ENCODE data around the gene PLG. TPM values are rescaled to one million over a fixed set of nuclear protein-coding genes. Genes with fewer than 3 reads are reported as not detected.
A peak's percentile ranks its signal among the peaks of the same experiment; 100 is the strongest.
"Not testable (repeated sequence)": the region's sequence is repeated elsewhere in the genome, so short reads cannot be mapped to it uniquely, and the experiment has no call there.

PLG gene
- total RNA-seq, 1 donor from 2014 or later: not detected

- H3K4me1 Mint-ChIP-seq (ENCODE audit: low read depth): peaks cover 9% of the 10 kb centered on the region
- no peak for DNase-seq (ENCODE audit: low spot score)
- peaks cover 7% of the 10 kb centered on the region for H3K9me3 Mint-ChIP-seq (ENCODE audit: low read depth)
- peak overlapping the region; percentile 91 for H3K4me3 Mint-ChIP-seq (ENCODE audit: unreplicated experiment)
- H3K27me3 Mint-ChIP-seq (ENCODE audit: low read depth): peaks cover 2% of the 10 kb centered on the region
- peaks cover 3% of the 10 kb centered on the region for H3K36me3 Mint-ChIP-seq (ENCODE audit: low read depth)
- TF ChIP-seq CTCF (IDR thresholded peaks at IDR 0.05): peak; percentile 91
- peak overlapping the region; percentile 60 for H3K27ac Mint-ChIP-seq (ENCODE audit: unreplicated experiment)
These were observed 65.1 kb downstream of the PLG start for GRCh38 chr6:160766989-160767646.

- H3K4me3 Mint-ChIP-seq (ENCODE audit: unreplicated experiment): peak overlapping the region; percentile 91
- no peak for DNase-seq (ENCODE audit: low spot score)
- peaks cover 2% of the 10 kb centered on the region for H3K27me3 Mint-ChIP-seq (ENCODE audit: low read depth)
- no peaks in the 10 kb centered on the region for H3K36me3 Mint-ChIP-seq (ENCODE audit: low read depth)
- peaks cover 9% of the 10 kb centered on the region for H3K4me1 Mint-ChIP-seq (ENCODE audit: low read depth)
- H3K27ac Mint-ChIP-seq (ENCODE audit: unreplicated experiment): no peak overlapping the region
- peaks cover 3% of the 10 kb centered on the region for H3K9me3 Mint-ChIP-seq (ENCODE audit: low read depth)
- peak; percentile 71 for TF ChIP-seq CTCF (IDR thresholded peaks at IDR 0.05)
These were observed 65.6 kb downstream of the PLG start for GRCh38 chr6:160767647-160768019.

GRCh38 chr6:160768101-160768500, 66.1 kb downstream of the PLG start:
- Mint-ChIP-seq H3K36me3 (ENCODE audit: low read depth) (no peaks in the 10 kb centered on the region), H3K27ac (ENCODE audit: unreplicated experiment) (no peak overlapping the region), H3K9me3 (ENCODE audit: low read depth) (no peaks in the 10 kb centered on the region), H3K4me3 (ENCODE audit: unreplicated experiment) (no peak overlapping the region), H3K27me3 (ENCODE audit: low read depth) (peaks cover 2% of the 10 kb centered on the region), H3K4me1 (ENCODE audit: low read depth) (peaks cover 9% of the 10 kb centered on the region)
- DNase-seq (ENCODE audit: low spot score): no peak
- TF ChIP-seq CTCF (IDR thresholded peaks at IDR 0.05): no peak

- Mint-ChIP-seq H3K36me3 (ENCODE audit: low read depth) (no peaks in the 10 kb centered on the region), H3K4me3 (ENCODE audit: unreplicated experiment) (no peak overlapping the region), H3K4me1 (ENCODE audit: low read depth) (no peaks in the 10 kb centered on the region), H3K9me3 (ENCODE audit: low read depth) (no peaks in the 10 kb centered on the region), H3K27me3 (ENCODE audit: low read depth) (no peaks in the 10 kb centered on the region), H3K27ac (ENCODE audit: unreplicated experiment) (no peak overlapping the region)
- no peak for DNase-seq (ENCODE audit: low spot score)
- TF ChIP-seq CTCF (IDR thresholded peaks at IDR 0.05): no peak
These were observed 72.4 kb downstream of the PLG start for GRCh38 chr6:160774399-160774798.

DNA sequence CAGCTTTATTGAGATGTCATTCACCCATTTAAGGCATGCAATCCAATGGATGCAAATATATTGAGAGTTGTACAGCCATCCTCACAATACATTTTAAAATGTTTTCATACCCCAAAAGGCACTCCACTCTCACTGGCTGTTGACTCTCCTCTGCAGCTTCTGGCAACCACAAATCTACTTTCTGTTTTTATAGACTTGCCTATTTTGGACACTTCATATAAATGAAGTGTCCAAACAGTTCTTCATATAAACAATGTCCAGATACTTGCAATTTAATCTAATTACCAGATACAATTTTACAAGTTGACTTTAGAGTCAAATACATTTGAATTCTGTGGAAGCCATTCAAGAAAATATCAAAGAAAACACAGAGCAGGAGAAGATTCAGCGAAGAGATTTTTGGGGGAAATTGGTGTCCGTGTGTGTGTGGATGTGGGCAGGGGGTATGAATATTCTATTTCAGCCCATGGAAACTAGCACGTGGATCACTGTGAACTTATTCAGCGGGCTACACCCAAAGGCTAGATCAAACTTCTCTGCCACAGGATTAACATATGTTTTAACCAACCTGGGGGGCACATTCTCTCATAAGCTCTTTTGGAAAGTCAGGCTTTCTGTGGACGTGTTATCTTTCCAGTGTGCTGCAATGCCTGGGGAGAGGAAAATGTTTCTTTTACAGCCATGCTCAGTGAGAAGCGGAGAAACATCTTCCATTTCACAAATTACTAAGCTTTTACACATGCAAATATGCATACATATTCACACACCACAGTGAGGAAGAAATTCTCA, 73.9 kb downstream of the PLG start:
- no peak for TF ChIP-seq CTCF (IDR thresholded peaks at IDR 0.05)
- DNase-seq (ENCODE audit: low spot score): no peak

GRCh38 chr6:160779095-160779494, 77.1 kb downstream of the PLG start:
- H3K27ac Mint-ChIP-seq (ENCODE audit: unreplicated experiment); H3K27me3 Mint-ChIP-seq (ENCODE audit: low read depth); H3K4me1 Mint-ChIP-seq (ENCODE audit: low read depth); DNase-seq (ENCODE audit: low spot score); H3K4me3 Mint-ChIP-seq (ENCODE audit: unreplicated experiment); H3K36me3 Mint-ChIP-seq (ENCODE audit: low read depth); H3K9me3 Mint-ChIP-seq (ENCODE audit: low read depth): not testable (repeated sequence)

More for the DNA sequence above, 73.9 kb downstream of the PLG start:
- H3K4me1 Mint-ChIP-seq (ENCODE audit: low read depth): no peaks in the 10 kb centered on the region
- H3K27me3 Mint-ChIP-seq (ENCODE audit: low read depth): no peaks in the 10 kb centered on the region
- peaks cover 3% of the 10 kb centered on the region for H3K9me3 Mint-ChIP-seq (ENCODE audit: low read depth)
- no peak overlapping the region for H3K4me3 Mint-ChIP-seq (ENCODE audit: unreplicated experiment)
- no peaks in the 10 kb centered on the region for H3K36me3 Mint-ChIP-seq (ENCODE audit: low read depth)
- no peak overlapping the region for H3K27ac Mint-ChIP-seq (ENCODE audit: unreplicated experiment)

- H3K27me3 Mint-ChIP-seq (ENCODE audit: low read depth); H3K27ac Mint-ChIP-seq (ENCODE audit: unreplicated experiment); H3K9me3 Mint-ChIP-seq (ENCODE audit: low read depth); H3K4me1 Mint-ChIP-seq (ENCODE audit: low read depth); H3K36me3 Mint-ChIP-seq (ENCODE audit: low read depth); DNase-seq (ENCODE audit: low spot score); H3K4me3 Mint-ChIP-seq (ENCODE audit: unreplicated experiment): not testable (repeated sequence)
These were observed 78.6 kb downstream of the PLG start for GRCh38 chr6:160780656-160781055.
